K562 (cell line): ENCODE measurements around the gene KCTD7. TPM values are rescaled to one million over a fixed set of nuclear protein-coding genes. Genes with fewer than 3 reads are reported as not detected.
"Not testable (repeated sequence)": the region's sequence is repeated elsewhere in the genome, so short reads cannot be mapped to it uniquely, and the experiment has no call there.

Experiments
- ATAC-seq: fragments of 200-7000 bp; cut with Tn5 transposase; 3 replicates; pipeline ENCODE4 v1.9.1; 2020; ENCODE audit warnings: moderate library complexity
- BruUV-seq: library from RNA; stranded (reverse); fragments of 400-500 nt; replicated peaks from 2 replicates; lab custom pipeline; 2021; lab: Mats Ljungman, UMichigan
- CTCF ChIA-PET: fragments of 300-600 bp; formaldehyde crosslinking; extraction: SDS; loops from one replicate; lab custom pipeline; 2021; ENCODE audit warnings: low intra/inter-chr PET ratio; lab: Yijun Ruan, JAX
- POLR2A ChIA-PET: fragments of 300-600, 350-650 bp; sonication (Branson Sonifier 250); formaldehyde crosslinking; extraction: SDS; loops from one replicate; lab custom pipeline; 2021; ENCODE audit warnings: antibody characterized with exemption, inconsistent platforms; lab: Yijun Ruan, JAX
- DNase-seq, 4 experiments: peaks; one replicate each; pipeline versions ENCODE4 v3.0.0 to v3.0.0-alpha.2; 2011 to 2018; ENCODE audit warnings: low spot score in 3 of 4, mixed read lengths in 3 of 4; ENCODE audit errors: extremely low read depth in 1 of 4
- FAIRE-seq: peaks from 2 replicates; lab custom pipeline; 2011; peaks lifted over from hg19 to GRCh38; lab: Jason Lieb, UNC
- H2AFZ ChIP-seq: 2 replicates; pipeline ENCODE4 v1.6.0; 2011; ENCODE audit warnings: low read depth, low read length, control low read depth, inconsistent platforms
- H3K27ac ChIP-seq: fragments of 200-600 bp; 3 replicates; pipeline ENCODE4 v1.8.0; 2011; ENCODE audit warnings: low read depth, mild to moderate bottlenecking, control low read depth, inconsistent platforms, low read length, moderate library complexity, mixed read lengths; ENCODE audit errors: extremely low read depth
- H3K27me3 ChIP-seq, 2 experiments: fragments of 300-600 bp in 1 of 2; 2 replicates in 1 of 2; 3 replicates in 1 of 2; pipeline versions ENCODE4 v1.6.0 to v1.8.0; 2011; ENCODE audit warnings: inconsistent platforms in 2 of 2, low read length in 2 of 2, mild to moderate bottlenecking in 1 of 2, mixed read lengths in 1 of 2, moderate library complexity in 1 of 2; ENCODE audit not compliant: control insufficient read depth in 2 of 2, insufficient read depth in 2 of 2
- H3K36me3 ChIP-seq: fragments of 300-600 bp; 3 replicates; pipeline ENCODE4 v1.8.0; 2011; ENCODE audit warnings: mild to moderate bottlenecking, low read length, inconsistent platforms; ENCODE audit not compliant: control insufficient read depth, insufficient read depth
- H3K4me1 ChIP-seq, 2 experiments: fragments of 200-600 bp in 1 of 2; replicated peaks in 1 of 2; 2 replicates in 1 of 2; 3 replicates in 1 of 2; pipeline versions ENCODE4 v1.5.1 to v1.8.0; 2011; ENCODE audit warnings: inconsistent platforms in 2 of 2, low read length in 2 of 2, mild to moderate bottlenecking in 1 of 2, mixed read lengths in 1 of 2, moderate library complexity in 1 of 2; ENCODE audit not compliant: control insufficient read depth in 2 of 2, insufficient read depth in 2 of 2
- H3K4me2 ChIP-seq: 2 replicates; pipeline ENCODE4 v1.6.1; 2011; ENCODE audit warnings: low read length, control low read depth, inconsistent platforms, mixed read lengths; ENCODE audit not compliant: insufficient read depth
- H3K4me3 ChIP-seq: fragments of 200-600 bp; sonication (generic), shearing (Covaris generic); 2 replicates; pipeline ENCODE4 v1.5.1; 2016; ENCODE audit warnings: control low read depth, inconsistent platforms
- H3K79me2 ChIP-seq: fragments of 200-600 bp; 3 replicates; pipeline ENCODE4 v1.8.0; 2011; ENCODE audit warnings: low read length, inconsistent platforms; ENCODE audit not compliant: control insufficient read depth, insufficient read depth
- H3K9ac ChIP-seq, 2 experiments: 2 replicates each; pipeline versions ENCODE4 v1.6.0 to v1.6.1; 2011; ENCODE audit warnings: low read depth in 2 of 2, low read length in 2 of 2, control low read depth in 1 of 2, inconsistent platforms in 1 of 2, mild to moderate bottlenecking in 1 of 2, mixed read lengths in 1 of 2; ENCODE audit not compliant: insufficient read depth in 1 of 2
- H3K9me1 ChIP-seq: one replicate; pipeline ENCODE4 v1.6.0; 2011; ENCODE audit warnings: inconsistent platforms, mild to moderate bottlenecking, low read length, moderate library complexity; ENCODE audit not compliant: control insufficient read depth, insufficient read depth
- H3K9me3 ChIP-seq: replicated peaks from 2 replicates; pipeline ENCODE4 v1.5.1; 2011; ENCODE audit warnings: low read depth, low read length, inconsistent platforms; ENCODE audit not compliant: control insufficient read depth, insufficient read depth
- H4K20me1 ChIP-seq: replicated peaks from 2 replicates; pipeline ENCODE4 v1.6.1; 2011; ENCODE audit warnings: low read length, inconsistent platforms, mixed read lengths; ENCODE audit not compliant: control insufficient read depth, insufficient read depth
- CBX3 ChIP-seq, 2 experiments: IDR thresholded peaks; 1 replicate in 1 of 2; 2 replicates in 1 of 2; pipeline ENCODE4 v1.6.1; 2012; ENCODE audit warnings: inconsistent platforms in 2 of 2, low read length in 2 of 2, borderline replicate concordance in 1 of 2, control low read depth in 1 of 2
- CBX5 ChIP-seq: IDR thresholded peaks from 2 replicates; pipeline ENCODE4 v1.6.1; 2014; ENCODE audit warnings: low read depth, borderline replicate concordance
- DPF2 ChIP-seq: fragments of 450-650 bp; IDR thresholded peaks from 2 replicates; pipeline ENCODE4 v1.6.1; 2016
- MEIS2 ChIP-seq: fragments of 450-650 bp; IDR thresholded peaks from 2 replicates; pipeline ENCODE4 v1.6.1; 2014; ENCODE audit warnings: mild to moderate bottlenecking; ENCODE audit not compliant: partially characterized antibody
- MYC ChIP-seq, 2 experiments: fragments of 250-450 bp in 1 of 2; sonication (Bioruptor Pico) in 1 of 2; IDR thresholded peaks; 2 replicates each; pipeline versions ENCODE4 v1.5.1 to v1.6.1; 2012 to 2021; ENCODE audit warnings: low read depth in 2 of 2, borderline replicate concordance in 1 of 2, improper control_type of control experiment in 1 of 2, low read length in 1 of 2, mild to moderate bottlenecking in 1 of 2, moderate library complexity in 1 of 2
- RAD21 ChIP-seq, 2 experiments: fragments of 250-450 bp in 1 of 2; fragments of 450-650 bp in 1 of 2; sonication (Bioruptor Pico) in 1 of 2; formaldehyde crosslinking in 1 of 2; IDR thresholded peaks in 1 of 2; conservative IDR thresholded peaks in 1 of 2; 2 replicates each; pipeline versions ENCODE4 v1.4.0 to v1.8.0; 2020 to 2022; ENCODE audit warnings: mild to moderate bottlenecking in 2 of 2, moderate library complexity in 1 of 2
- RB1 ChIP-seq: fragments of 450-650 bp; IDR thresholded peaks from 2 replicates; pipeline ENCODE4 v1.6.1; 2017; ENCODE audit warnings: low read depth, mild to moderate bottlenecking
- RCOR1 ChIP-seq, 2 experiments: IDR thresholded peaks; 2 replicates each; pipeline ENCODE4 v1.6.1; 2012; ENCODE audit warnings: low read depth in 2 of 2, low read length in 2 of 2, borderline replicate concordance in 1 of 2, improper control_type of control experiment in 1 of 2
- SOX6 ChIP-seq: fragments of 450-650 bp; IDR thresholded peaks from 2 replicates; pipeline ENCODE4 v1.6.1; 2014; ENCODE audit warnings: mild to moderate bottlenecking
- YY1 ChIP-seq, 3 experiments: IDR thresholded peaks; 2 replicates each; pipeline ENCODE4 v1.6.1; 2011; ENCODE audit warnings: low read length in 2 of 3, mild to moderate bottlenecking in 2 of 3, moderate library complexity in 2 of 3, borderline replicate concordance in 1 of 3, control low read depth in 1 of 3, low read depth in 1 of 3; ENCODE audit not compliant: insufficient read depth in 3 of 3, insufficient replicate concordance in 2 of 3, control insufficient read depth in 1 of 3, insufficient read length in 1 of 3; ENCODE audit errors: extremely low read depth in 1 of 3
- WGBS: fragments of 100-300 bp; shearing (Covaris generic); methylation state at CpG from one replicate; pipeline ENCODE4 v1.1.6; 2016; ENCODE audit warnings: low coverage, mixed read lengths; ENCODE audit not compliant: insufficient coverage; ENCODE audit errors: missing lambda C conversion rate; 5-methylcytosine and 5-hydroxymethylcytosine counted together
- in situ Hi-C: fragments of 300-500 bp; cut with MboI; formaldehyde crosslinking; loops from 4 replicates; pipeline ENCODE4 v1.15.0; 2018; ENCODE audit warnings: inconsistent platforms, mixed read lengths
- intact Hi-C: fragments of 100-400 bp; cut with micrococcal nuclease; formaldehyde crosslinking; loops from 2 replicates; pipeline ENCODE4 v1.14.2; 2022
- polyA plus RNA-seq, 8 experiments: library from polyadenylated mRNA; depleted of rRNA in 4 of 8; stranded (reverse) in 5 of 8; unstranded in 3 of 8; fragments of >200 nt; fragmentation: Nextera tagmentation in 2 of 8; fragmentation: Illumina TruSeq in 1 of 8; extraction: Ambion mirVana in 2 of 8; extraction: Trizol in 1 of 8; gene quantifications; 2 replicates each; pipeline versions ENCODE4 v1.2.1 to v1.2.3, GENCODE V29; 2011 to 2014; ENCODE audit warnings: inconsistent platforms in 1 of 8, missing spikeins in 1 of 8
- total RNA-seq, 7 experiments: library from RNA; depleted of rRNA in 6 of 7; stranded (reverse); fragments of >200 nt in 6 of 7; fragmentation: Illumina TruSeq in 2 of 7; extraction: Trizol in 2 of 7; gene quantifications; 2 replicates each; pipeline versions ENCODE4 v1.2.1 to v1.2.3, GENCODE V29; 2011 to 2021; ENCODE audit warnings: low replicate concordance in 1 of 7
- TF ChIP-seq, protein P1 (sequence below), 2 experiments: IDR thresholded peaks; 2 replicates each; pipeline ENCODE4 v1.6.1; 2011; ENCODE audit warnings: borderline replicate concordance in 1 of 2, control low read depth in 1 of 2, low read depth in 1 of 2, low read length in 1 of 2, mild to moderate bottlenecking in 1 of 2, mixed read lengths in 1 of 2, moderate library complexity in 1 of 2; ENCODE audit not compliant: insufficient read depth in 1 of 2, insufficient read length in 1 of 2, poor library complexity in 1 of 2, severe bottlenecking in 1 of 2; ENCODE audit errors: extremely low read depth in 1 of 2
- TF ChIP-seq, protein P2 (sequence below), 3 experiments: IDR thresholded peaks in 2 of 3; conservative IDR thresholded peaks in 1 of 3; 2 replicates each; pipeline ENCODE4 v1.5.1; 2011 to 2012; ENCODE audit warnings: low read length in 3 of 3, mild to moderate bottlenecking in 3 of 3, control low read depth in 2 of 3, improper control_type of control experiment in 1 of 3, inconsistent platforms in 1 of 3, low read depth in 1 of 3, mixed read lengths in 1 of 3, moderate library complexity in 1 of 3; ENCODE audit not compliant: insufficient read depth in 2 of 3

Gene KCTD7
- total and polyA plus RNA-seq, 9 of the 15 experiments (the other 6 are each of a cell fraction or from before 2014, with no cell fraction given) = 1.5 to 26.0 (median 9.0) TPM

DNA sequence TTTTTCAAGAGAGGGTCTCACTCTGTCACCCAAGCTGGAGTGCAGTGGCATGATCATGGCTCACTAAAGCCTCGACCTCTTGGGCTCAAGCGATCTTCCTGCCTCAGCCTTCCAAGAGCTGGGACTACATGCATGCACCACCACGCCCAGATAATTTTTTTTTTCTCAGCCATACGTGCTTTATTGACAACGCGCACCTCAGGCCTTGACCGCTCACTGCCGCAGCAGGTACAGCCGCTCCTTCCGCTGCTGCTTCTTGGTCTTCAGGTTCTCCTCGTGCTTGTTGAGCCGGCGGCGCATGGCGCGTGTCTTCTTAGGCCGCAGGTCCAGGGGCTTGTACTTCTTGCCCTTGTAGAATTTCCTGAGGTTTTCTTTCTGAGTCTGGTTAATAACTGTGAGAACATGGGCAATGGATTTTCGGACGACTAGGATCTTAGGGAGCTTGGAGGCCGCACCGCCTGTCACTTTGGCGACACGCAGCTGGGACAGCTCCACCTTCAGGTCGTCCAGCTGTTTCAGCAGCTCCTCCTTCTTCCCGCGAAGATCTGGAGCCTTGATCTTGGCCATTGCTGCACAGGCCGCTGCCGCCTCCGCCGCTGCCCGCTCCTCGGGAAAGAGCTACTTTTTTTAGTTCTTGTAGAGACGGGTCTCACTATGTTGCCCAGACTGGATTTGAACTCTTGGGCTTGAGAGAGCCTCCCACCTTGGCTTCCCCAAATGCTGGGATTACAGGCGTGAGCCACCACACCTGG, 22.0 kb upstream of the KCTD7 start:
- BruUV-seq; in situ Hi-C loops; H3K79me2 ChIP-seq; H3K27ac ChIP-seq; H3K4me3 ChIP-seq; intact Hi-C loops; H3K36me3 ChIP-seq; H4K20me1 ChIP-seq; H3K27me3 ChIP-seq; H3K9me3 ChIP-seq; H3K9me1 ChIP-seq; TF ChIP-seq MYC (CRISPR knock-in tag; IDR thresholded peaks at IDR 0.05; ENCODE audit: borderline replicate concordance, low read depth): not testable (repeated sequence)
- ChIA-PET CTCF (interaction anchor here (0.6 kb wide), 1 partner anchor 21 kb away, joined by 3 read pairs; no protein-coding TSS in a partner anchor), POLR2A (interaction anchor here (0.6 to 1.8 kb wide), 8 partner anchors 8 to 388 kb away, joined by 3 to 5 read pairs (median 4); partner anchors contain the start of genes KCTD7 and SBDS)
- 50% methylated on average over 34 of the region's 34 CpGs for WGBS
- FAIRE-seq (peak; percentile 80), ATAC-seq (peak; percentile 94), DNase-seq (peak; percentile 53 to 82 (median 62))
- H3K9ac ChIP-seq = peak overlapping the region; percentile 8 to 31; a peak in 1 of 4 replicates
- peak overlapping the region; percentile 83 for H2AFZ ChIP-seq
- peak overlapping the region; percentile 21; the same call in 1 of the 2 replicates for H3K4me2 ChIP-seq
- peaks cover 0 to 11% of the 10 kb centered on the region in 2 experiments; a peak in 3 of 5 replicates for H3K4me1 ChIP-seq
- TF ChIP-seq YY1 (IDR thresholded peaks at IDR 0.05; ENCODE audit: borderline replicate concordance in 1 of 3, control insufficient read depth in 1 of 3, extremely low read depth in 1 of 3, insufficient read depth in 3 of 3, insufficient read length in 1 of 3, insufficient replicate concordance in 2 of 3, low read depth in 1 of 3, low read length in 2 of 3) (peak in 2 of 3 experiments; percentile 32 to 58), DPF2 (0 out of 2 replicates have a peak, but pooled peaks have one; percentile 22), MEIS2 (peak; percentile 27), RCOR1 (IDR thresholded peaks at IDR 0.05; ENCODE audit: borderline replicate concordance in 1 of 2, low read depth in 2 of 2, low read length in 2 of 2) (0 out of 4 replicates have a peak, but pooled peaks of 1 of the 2 experiments have one; percentile 19), RAD21 (CRISPR knock-in tag; conservative IDR thresholded peaks at IDR 0.05 in 1 of 2, IDR thresholded peaks at IDR 0.05 in 1 of 2) (peak in 1 of 2 experiments; percentile 34; a peak in 1 of 4 replicates), SOX6 (0 out of 2 replicates have a peak, but pooled peaks have one; percentile 35), CBX3 (IDR thresholded peaks at IDR 0.05; ENCODE audit: borderline replicate concordance in 1 of 2, low read length in 2 of 2) (peak in 1 of 2 experiments; percentile 76; a peak in 1 of 3 replicates), MYC (IDR thresholded peaks at IDR 0.05; ENCODE audit: low read depth, low read length) (0 out of 2 replicates have a peak, but pooled peaks have one; percentile 24), CBX5 (0 out of 2 replicates have a peak, but pooled peaks have one; percentile 46), RB1 (peak; percentile 57; the same call in 1 of the 2 replicates)
- TF ChIP-seq, protein P1, sequence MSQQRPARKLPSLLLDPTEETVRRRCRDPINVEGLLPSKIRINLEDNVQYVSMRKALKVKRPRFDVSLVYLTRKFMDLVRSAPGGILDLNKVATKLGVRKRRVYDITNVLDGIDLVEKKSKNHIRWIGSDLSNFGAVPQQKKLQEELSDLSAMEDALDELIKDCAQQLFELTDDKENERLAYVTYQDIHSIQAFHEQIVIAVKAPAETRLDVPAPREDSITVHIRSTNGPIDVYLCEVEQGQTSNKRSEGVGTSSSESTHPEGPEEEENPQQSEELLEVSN (IDR thresholded peaks at IDR 0.05; ENCODE audit: borderline replicate concordance in 1 of 2, extremely low read depth in 1 of 2, insufficient read depth in 1 of 2, insufficient read length in 1 of 2, low read depth in 1 of 2, low read length in 1 of 2, poor library complexity in 1 of 2, severe bottlenecking in 1 of 2) = peak; percentile 55 to 86
- TF ChIP-seq, protein P2, sequence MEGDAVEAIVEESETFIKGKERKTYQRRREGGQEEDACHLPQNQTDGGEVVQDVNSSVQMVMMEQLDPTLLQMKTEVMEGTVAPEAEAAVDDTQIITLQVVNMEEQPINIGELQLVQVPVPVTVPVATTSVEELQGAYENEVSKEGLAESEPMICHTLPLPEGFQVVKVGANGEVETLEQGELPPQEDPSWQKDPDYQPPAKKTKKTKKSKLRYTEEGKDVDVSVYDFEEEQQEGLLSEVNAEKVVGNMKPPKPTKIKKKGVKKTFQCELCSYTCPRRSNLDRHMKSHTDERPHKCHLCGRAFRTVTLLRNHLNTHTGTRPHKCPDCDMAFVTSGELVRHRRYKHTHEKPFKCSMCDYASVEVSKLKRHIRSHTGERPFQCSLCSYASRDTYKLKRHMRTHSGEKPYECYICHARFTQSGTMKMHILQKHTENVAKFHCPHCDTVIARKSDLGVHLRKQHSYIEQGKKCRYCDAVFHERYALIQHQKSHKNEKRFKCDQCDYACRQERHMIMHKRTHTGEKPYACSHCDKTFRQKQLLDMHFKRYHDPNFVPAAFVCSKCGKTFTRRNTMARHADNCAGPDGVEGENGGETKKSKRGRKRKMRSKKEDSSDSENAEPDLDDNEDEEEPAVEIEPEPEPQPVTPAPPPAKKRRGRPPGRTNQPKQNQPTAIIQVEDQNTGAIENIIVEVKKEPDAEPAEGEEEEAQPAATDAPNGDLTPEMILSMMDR (IDR thresholded peaks at IDR 0.05 in 2 of 3, conservative IDR thresholded peaks at IDR 0.05 in 1 of 3; ENCODE audit: insufficient read depth in 2 of 3, low read depth in 1 of 3, low read length in 3 of 3) = peak; percentile 61 to 71 (median 68)
